Medulla oblongata (tissue), 1 donor: ENCODE results near the gene SIK2.

Experiments used
- DNase-seq: peaks from one replicate; pipeline ENCODE4 v3.0.0-alpha.2; 2015; ENCODE audit errors: extremely low spot score

SIK2 gene

DNA sequence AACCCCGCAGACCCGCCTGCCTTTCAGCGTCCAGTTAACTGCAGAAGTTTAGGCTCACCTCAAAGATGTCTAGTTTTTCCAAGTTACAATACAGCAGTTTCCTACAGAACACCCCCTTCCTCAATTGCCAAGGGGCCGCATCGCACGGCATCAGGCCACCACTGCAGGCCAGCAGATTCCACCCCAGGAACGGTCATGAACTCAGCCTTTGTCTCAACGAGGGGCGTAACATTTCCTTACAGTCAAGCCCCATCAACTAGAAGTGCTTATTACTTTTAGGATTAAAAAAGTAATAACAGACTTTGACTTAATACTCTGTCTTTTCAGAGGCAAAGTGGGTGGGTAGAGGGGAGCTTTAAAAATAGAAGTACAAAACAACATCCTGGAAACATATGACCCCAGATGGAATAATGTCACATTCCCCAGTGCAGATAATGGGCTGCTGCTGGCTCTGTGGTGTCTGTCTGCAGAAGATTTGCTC, 127.6 kb downstream of the SIK2 start:
- no peak for DNase-seq

DNA sequence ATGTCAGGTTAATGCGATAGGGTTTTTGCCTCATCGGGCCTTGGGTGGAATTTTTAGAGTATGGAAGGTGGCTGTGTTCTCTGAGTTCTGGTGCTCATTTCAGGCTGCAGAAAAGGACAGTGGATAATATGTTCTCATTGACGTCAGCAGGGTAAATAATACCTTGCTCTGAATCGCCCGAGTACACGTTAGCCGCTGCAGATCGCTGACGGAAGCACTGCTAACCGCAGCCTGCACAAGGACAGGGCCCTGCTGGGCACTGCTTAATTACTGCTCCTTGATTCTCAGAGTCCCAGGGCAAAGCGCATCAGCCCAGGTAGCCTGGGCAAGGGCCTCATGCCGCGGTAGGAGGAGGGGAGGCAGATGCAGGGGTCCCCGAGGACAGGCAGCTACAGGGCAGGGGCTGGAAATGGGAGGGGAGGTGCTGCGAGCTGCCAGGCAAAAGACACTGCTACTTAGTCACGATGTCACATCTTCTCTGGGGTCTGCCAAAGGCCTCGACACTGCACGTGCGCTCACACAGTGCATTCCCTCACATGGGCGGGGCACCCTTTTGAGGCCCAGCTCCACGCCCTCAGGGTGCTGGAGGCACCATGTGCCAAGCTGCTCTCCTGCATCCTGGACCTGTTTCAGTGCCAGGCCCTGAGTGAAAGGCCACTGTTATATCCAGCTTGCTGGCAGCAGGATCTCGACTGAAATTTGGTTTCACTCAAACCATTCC, 128.8 kb downstream of the SIK2 start:
- DNase-seq = peak; percentile 66

DNA sequence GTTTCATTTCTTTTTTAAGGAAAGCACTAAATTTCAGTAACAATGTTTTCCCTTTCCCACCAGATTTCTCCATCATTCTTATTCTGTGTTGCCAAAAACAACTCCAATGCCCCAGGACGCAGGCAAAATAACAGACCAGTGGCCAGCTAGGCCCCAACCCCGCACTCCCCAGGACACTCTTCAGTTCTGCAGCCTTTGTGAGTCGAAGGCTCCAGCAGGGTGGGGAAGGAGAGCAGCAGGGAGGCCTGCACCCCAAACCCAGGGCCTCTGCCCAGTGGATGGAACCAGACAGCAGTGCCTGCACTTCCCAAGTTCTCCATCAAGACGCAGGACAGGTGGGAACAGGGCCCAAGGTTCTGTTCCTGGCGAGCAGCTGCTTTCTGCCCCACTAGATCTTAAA, 129.6 kb downstream of the SIK2 start:
- DNase-seq = peak; percentile 33

DNA sequence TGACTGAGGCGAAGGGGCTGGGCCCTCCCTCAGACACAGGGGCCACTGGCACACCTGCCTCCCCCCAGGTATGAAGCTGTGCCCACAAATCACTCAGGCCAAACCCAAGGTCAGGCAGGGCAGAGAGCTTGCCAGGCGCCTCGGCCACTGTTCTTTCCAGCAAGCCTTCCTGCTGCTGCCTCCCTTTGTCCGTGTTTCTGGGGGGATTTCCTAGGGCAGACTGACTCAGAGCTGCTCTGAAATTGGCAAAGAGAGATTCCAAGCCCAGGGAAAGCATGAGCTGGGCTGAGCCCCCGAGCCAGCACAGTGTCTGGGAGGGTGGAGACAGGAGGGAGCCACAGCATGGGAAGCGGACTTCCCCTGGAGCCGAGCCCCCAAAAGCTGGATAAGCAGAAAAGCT, 130.8 kb downstream of the SIK2 start:
- peak; percentile 62 for DNase-seq

DNA sequence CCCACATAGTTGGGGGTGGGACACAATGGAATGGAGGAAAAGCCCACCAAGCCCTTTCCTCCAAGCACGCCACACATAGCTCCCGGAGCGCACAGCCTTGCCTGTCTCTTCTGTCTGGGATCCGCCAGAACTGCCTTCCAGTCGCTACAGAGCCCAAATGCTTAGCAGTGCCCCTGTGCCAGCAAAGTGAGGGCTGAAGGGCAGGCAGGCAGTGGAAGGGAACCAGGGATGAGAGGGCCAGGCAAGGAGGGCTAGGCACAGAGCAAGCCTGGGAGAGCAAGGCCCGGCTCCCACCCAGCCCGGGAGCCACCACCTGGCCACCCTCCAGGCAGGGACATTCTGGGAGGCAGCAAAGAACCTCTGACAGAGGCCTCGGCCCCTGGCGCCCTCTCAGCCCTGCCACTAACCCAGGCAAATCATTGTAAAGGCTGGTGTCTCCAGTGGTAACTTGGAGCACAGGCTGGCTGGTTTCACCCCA, 131.4 kb downstream of the SIK2 start:
- DNase-seq = peak; percentile 53

DNA sequence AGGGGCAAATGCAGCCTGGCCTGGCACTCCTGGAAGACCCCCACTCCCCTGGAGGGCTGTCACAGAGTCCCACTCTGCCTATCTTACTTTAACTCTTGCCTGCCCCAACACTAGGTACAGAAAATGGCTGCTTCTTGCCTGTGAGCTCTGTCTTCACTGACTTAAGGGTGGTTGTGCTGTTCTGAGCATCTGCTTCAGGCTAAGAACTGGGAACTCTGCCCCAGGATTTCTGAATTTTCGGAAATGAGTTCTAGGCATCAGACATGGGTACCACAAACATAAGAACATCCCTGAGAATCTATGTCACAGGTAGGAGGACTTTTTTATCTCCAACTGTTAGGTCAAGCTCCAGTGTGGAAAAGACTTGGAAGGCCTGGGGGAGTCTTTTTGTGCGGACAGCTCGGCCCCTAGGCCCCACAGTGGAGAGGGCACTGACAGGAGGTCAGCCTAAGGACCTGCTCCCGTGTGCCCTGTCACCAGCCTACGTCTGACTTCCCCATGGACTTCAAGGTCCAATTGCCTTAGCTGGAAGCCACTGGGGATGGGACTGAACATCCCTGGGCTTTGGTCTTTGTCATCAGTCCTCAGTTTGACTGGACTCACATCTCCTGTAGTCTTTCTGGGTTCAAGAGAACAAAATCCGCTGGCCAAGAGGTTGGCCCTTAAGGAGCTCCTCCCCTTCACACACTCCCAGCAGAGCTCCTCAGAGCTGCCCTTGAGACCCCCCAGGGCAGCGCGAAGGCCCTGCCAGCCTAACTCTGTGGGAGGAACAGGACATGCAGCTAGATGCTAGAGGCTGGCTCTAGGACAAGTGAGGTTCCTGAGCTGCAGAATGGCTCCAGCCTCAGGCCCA, 132.1 kb downstream of the SIK2 start:
- DNase-seq = no peak

DNA sequence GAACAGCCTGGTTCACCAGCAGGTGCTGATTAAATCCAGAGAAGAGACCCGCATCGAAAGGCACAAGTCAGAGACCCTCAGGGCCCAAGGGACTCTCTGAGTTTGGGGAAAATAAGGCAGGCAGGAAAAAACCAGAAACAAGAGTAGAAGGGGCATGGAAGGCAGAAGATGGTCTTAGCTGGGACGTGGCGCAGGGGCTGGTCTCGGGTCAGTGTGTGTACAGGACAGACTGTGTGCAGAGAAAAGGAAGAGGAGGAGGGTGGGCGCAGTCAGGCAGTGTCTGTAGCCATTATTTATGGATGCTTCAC, 132.7 kb downstream of the SIK2 start:
- DNase-seq = no peak

DNA sequence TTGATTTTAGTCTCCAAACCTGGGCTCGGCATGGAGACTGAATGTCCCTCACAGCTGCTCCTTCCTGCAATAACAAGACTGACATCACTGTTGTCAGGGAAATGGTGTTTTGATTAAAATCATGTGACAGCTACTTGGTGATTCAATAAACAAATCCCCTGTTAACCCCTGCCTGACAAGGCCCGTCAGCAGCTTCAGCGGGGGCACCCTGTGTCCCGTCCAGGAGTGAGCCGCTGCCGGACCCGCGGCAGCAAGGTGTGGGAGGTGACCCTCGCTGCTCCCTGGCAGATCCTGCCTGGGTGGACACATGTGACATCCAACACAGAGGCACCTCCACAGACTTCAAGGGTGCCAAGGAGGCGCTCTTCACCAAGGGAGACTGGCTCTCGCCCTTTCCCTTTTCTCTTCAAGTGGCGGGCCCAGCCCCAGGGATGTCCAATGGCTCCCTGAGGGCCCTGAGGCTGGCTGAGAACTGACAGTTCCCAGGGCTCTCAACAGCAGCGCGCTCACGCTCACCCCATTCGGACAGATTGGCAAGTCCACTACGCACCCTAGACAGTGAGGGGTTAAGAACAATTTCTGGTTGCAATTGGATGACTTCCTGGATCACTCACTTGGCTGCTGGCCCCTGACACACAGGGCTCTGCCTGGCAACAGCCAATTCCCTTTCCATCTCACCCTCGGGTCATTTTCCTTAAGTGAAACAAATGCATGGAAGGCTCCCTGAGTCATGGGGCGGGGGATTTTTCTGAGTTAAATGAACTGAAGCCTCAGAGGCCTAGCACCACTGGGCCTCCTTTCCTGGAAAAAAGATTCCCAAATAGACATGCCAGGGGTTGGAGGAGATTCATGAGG, 133.2 kb downstream of the SIK2 start:
- peak; percentile 96 for DNase-seq

DNA sequence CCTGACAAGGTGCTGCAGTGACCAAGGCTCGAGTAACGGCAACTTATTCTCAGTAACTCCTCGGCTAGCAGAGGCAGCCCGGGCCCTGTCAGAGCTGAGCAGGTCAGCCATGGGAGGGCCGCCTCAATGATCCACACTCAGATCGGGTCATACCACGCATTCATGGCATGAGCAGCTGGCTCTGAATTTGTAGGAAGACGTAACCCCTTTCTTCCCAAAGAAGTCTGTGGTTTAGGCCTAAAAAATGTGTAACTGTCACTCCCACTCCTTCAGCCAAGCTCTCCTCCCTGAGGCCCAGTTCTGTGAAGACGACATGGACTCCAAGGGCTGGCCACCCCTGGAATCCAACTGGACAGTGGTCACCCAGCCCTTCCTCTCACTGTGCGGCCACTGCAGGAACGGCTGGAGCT, 133.9 kb downstream of the SIK2 start:
- DNase-seq = peak; percentile 50

DNA sequence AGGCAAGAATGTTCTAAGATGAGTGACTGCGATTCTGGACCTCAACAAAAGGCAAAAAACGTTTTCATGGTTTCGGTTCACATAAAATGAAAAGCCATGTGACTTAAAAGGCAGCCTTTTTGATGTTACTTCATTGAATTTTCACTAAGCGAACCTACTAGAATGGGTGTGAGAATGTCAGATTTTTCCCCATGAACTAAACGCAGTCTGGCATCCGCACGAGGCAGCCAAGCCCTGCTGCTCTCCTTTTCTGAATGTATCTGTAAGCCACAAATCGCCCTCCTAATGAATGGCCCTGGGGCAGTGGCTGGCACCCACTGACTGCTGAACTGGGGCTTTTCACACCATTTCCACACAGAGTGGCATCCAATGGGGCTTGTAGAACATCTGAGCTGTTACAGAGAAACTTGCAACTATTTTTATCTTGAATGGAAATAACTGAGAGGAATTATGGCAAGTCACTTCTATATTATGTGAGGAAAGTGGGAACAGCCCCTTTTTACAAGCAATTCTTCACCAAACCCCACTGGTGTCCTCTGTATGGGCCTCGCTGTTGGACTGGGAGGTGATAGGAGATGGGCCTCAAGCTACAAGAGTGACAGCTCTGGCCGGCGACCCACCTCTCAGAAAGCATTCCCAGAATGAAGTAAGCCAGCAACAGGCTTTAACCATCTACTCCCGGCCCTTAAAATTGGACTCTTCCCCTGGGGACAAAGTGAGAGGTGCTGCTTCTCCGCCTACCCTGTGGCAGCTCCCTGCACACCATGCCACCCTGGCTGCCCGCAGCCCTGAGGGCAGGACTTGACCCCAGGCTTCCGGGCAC, 134.6 kb downstream of the SIK2 start:
- DNase-seq = peak; percentile 48

DNA sequence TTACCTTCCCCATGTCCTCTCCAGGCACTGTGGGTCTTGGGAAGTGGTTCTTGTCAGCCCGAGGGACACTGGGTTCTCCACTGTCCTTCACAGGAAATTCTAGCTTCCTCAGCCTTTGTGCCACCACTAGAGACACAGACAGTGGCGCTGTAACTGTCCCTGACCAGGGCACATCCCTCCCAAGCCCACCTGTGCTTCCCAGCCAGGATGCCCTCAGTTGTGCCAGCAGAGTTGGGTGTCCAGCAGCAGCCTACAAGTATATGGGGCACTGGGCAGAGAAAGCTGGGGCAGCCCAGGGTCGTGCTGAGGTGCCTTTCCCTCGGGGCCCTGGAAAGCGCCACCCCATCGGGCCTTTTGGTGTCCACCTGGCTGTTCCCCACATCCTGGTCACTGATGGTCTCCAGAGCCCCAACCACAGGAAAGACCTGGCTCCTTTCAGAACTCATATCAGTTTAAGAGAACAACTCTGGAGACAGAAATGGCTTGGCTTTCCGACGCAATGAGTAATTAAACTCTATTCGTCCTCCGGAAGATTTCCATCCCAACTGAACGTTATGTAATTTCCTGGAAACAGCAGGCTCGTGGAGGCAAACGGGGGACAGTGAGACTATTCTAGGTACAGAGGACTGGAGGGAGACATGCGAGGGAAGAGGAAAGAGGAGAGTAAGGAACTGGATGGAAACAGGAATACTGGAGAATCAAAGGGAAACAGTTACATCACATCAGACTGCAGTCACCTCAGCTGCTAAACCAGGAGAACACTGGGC, 135.4 kb downstream of the SIK2 start:
- DNase-seq = peak; percentile 55

DNA sequence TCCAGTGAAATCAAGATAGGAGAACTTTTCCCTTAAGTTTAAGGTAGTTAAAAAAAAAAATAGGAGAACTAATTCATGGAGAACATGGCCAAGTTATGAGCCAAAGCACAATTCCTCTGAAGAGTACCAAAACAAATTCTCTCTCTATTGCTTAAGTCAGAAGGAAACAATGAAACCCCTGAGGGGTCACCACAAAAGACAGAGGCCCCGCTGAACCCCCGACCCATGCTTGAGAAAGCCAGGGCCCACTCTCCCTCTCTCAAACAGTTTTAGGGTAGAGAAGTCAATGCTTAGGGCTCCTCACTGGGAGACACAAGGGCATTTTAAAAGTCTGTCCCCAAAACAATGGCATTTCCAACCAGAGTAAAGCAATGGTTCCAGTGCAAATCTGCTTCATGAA, 137.1 kb downstream of the SIK2 start:
- no peak for DNase-seq

DNA sequence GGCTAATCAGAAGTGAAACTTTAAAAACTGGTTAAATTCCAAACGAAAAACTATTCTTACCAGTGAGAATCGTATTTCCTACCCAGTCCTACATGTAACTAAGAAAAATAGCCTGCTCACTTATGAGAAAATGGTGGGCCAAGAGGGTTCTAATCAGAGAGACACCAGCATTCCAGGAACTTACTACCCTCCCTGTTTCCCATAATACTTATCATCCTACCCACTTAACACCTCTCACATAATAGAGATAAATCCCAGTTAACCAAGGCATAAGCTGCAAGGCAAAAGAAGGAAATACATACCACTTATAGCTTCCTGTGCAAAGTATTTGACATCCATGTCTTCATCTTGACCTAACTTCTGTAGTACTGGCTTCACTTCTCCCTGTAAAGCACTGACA, 139.5 kb downstream of the SIK2 start:
- no peak for DNase-seq

DNA sequence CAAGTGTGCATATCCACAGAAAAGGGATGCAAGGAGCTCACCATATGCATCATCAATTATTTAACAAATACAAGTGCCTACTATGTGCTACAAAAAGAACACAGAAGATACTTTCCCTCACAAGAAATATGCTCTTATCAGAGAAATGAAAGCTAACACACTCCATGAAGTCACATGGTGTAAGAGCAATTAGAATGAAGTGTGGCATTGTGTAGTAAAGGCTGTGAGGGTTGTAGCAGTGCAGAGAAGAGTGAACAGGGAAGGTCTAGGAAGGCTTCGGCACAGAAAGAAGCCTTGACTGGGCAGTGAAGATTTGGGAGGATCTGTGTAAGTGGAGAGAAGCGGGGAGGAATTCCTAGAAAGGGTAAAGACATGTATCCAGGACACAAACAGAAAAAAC, 141.5 kb downstream of the SIK2 start:
- DNase-seq = peak; percentile 54

DNA sequence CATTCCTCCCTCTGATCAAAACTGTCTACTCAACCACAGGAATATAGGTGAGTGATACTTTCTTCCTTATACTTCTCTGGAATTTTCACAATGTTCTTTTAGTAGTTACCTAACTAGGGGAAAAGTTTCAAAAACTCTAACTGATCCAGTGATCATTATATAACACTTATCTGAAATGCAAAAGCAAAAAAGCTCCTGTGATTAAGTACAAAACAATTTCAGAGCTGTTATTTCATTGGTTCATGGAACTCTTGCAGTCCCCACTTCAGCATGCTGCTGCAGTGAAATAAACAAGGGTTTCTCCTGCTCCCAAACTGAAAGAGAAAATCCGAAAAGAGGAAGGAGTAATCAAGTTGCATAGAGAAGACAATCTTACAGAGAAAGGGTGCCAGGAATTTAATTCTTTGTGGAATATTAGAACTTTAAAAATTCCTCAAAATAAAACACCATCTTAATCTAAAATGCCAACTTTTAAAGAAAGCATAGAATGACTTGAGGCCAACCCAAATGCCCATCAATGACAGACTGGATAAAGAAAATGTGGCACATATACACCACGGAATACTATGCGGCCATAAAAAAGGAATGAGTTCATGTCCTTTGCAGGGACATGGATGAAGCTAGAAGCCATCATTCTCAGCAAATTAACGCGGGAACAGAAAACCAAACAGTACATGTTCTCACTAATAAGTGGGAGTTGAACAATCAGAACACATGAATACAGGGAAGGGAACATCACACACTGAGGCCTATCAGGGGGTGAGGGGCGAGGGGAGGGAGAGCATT, 143.7 kb downstream of the SIK2 start:
- DNase-seq = no peak

DNA sequence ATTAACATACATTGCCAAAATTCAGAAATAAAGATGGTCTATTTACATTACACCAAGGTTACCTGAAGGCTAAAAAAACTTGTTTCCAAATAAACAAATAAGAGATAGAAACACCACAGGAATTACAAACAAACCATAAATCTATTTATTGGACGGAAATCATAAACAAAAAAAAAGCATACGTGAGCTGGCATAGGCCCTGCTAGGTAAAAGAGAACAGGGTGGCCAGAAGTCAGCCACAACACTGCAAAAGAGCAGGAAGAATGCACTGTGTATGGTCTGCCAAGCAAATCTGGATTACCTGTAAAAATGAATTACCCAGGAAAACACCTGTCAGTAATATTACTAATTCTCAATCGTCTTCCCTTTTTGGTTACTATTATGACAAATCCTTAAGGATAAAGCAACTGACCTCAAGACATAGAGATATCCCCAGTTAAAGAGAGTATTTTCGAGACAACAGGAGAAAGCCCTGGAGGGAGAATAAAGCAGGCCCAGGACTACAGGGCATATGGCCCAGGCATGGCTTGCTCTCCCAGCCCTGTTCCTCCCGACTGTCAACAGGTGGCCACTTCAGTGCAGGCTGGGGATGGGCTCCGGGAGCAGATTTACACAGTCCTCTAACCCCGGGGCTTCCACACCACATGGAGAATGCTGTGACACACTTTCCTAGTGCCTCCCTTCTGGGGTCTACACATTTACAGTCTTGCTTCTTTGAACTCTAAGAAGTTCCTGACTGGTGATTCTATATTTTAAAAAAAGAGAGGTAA, 146.0 kb downstream of the SIK2 start:
- no peak for DNase-seq

DNA sequence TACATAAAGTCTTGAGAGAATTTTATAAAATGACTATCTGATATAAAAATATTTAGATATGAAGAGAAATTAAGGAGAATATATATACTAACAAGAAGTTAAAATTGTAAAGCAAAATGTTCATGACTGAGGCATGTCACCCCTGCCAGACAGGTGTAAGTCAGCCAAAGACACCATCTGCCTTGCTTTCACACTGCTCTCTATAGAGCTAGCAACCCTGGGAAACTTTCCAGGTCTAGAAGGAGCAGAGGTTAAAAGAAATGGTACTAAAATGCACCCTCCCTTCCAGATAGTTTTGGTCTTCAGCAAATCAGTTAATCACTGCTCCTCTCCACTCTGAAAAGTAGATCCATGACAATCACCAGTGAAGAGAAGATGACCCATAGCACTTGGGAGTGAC, 147.4 kb downstream of the SIK2 start:
- DNase-seq = no peak

DNA sequence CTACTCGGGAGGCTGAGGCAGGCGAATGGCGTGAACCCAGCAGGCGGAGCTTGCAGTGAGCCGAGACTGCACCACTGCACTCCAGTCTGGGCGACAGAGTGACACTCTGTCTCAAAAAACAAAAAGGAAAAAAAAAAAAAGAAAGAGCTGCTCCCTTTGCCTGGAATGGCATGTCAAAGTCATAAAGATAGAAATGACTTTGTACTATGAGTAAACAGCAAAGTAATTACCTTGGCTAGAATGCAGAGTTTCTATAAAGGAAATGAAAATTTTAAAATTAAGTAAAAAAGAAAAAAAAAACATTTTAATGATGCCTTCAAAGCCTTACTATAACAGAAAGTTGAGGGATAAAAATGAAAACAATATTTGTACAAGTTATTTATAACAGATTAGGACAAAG, 153.8 kb downstream of the SIK2 start:
- DNase-seq = no peak

DNA sequence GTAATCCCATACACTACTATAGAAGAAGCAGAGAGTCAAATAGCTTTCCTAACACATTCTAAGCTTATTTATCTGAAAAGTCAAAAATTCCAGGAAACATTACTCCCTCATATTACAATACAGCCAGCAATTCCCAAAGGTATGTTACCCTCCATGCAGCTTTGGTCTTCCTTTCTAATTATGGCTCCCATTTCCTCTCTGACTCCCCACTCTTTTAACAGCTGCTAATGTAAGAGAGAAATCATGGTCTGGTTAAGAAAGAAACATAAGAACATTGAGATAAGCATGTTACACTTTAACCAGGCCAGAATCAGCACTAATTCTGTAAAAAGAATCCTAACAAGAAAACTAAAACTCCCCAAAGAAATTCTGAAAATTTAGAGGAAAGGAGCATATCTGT, 157.1 kb downstream of the SIK2 start:
- DNase-seq = no peak
